ENCODE measurements around the gene ULBP1. TPM values are rescaled to one million over a fixed set of nuclear protein-coding genes. Genes with fewer than 3 reads are reported as not detected.
"Not testable (repeated sequence)": the region's sequence is repeated elsewhere in the genome, so short reads cannot be mapped to it uniquely, and the experiment has no call there.

ULBP1 gene
- total RNA-seq, 1 experiment from 2014 or later, result 3.1 TPM

GRCh38 chr6:149925253-149925973, 38.3 kb upstream of the ULBP1 start:
- Histone ChIP-seq H3K4me3 (ENCODE audit: low read depth in 2 of 2, low read length in 2 of 2) (peak overlapping the region; percentile 48 to 67), H3K9me3 (ENCODE audit: control insufficient read depth, insufficient read depth, low read depth, low read length) (no peaks in the 10 kb centered on the region), H3K36me3 (ENCODE audit: control insufficient read depth, insufficient read depth, low read length) (no peaks in the 10 kb centered on the region), H3K27me3 (ENCODE audit: control insufficient read depth, insufficient read depth, low read length) (0 out of 2 replicates have a peak, but pooled peaks cover 3% of the 10 kb centered on the region), H3K4me1 (ENCODE audit: control insufficient read depth, insufficient read depth, low read length) (0 out of 2 replicates have a peak, but pooled peaks cover 3% of the 10 kb centered on the region), H3K27ac (ENCODE audit: low read length) (peak overlapping the region; percentile 70)
- in situ Hi-C loops (cut with HindIII; ENCODE audit: low pct_unique_long_range_greater_than_20kb, low sequenced_read_pairs), result no loop called here
- intact Hi-C loops (cut with micrococcal nuclease; ENCODE audit: unreplicated experiment), result loop anchor here (10.0 kb wide), 1 partner anchor 61 kb away; the partner anchor contains the start of gene LRP11
- ATAC-seq (peak; percentile 36), DNase-seq (ENCODE audit: low read depth, low spot score) (no peak)
- ChIA-PET POLR2A (no interaction called here), CTCF (interaction anchor here (1.2 kb wide), 1 partner anchor 87 kb away, joined by 4 read pairs; no protein-coding TSS in a partner anchor)
- BruUV-seq (replicated peaks), result no TSS peak
- TF ChIP-seq REST (IDR thresholded peaks at IDR 0.05; ENCODE audit: insufficient read depth in 1 of 2, low read depth in 2 of 2, low read length in 1 of 2) (no peak), POLR2AphosphoS5 (IDR thresholded peaks at IDR 0.05; ENCODE audit: low read depth, low read length) (no peak), TCF7L2 (IDR thresholded peaks at IDR 0.05; ENCODE audit: low read depth, low read length) (no peak), CTCF (IDR thresholded peaks at IDR 0.05) (no peak), SIN3A (IDR thresholded peaks at IDR 0.05; ENCODE audit: borderline replicate concordance, insufficient read depth, low read depth, low read length) (no peak)

GRCh38 chr6:149925974-149926777, 37.6 kb upstream of the ULBP1 start:
- POLR2A ChIA-PET, result no interaction called here
- CTCF ChIA-PET, result no interaction called here
- ATAC-seq (peak; percentile 91), DNase-seq (ENCODE audit: low read depth, low spot score) (peak; percentile 56)
- BruUV-seq (replicated peaks), result no TSS peak
- H3K4me1 ChIP-seq (ENCODE audit: control insufficient read depth, insufficient read depth, low read length), result 0 out of 2 replicates have a peak, but pooled peaks cover 3% of the 10 kb centered on the region
- in situ Hi-C loops (cut with HindIII; ENCODE audit: low pct_unique_long_range_greater_than_20kb, low sequenced_read_pairs), result no loop called here
- TF ChIP-seq TCF7L2 (IDR thresholded peaks at IDR 0.05; ENCODE audit: low read depth, low read length) (no peak), POLR2AphosphoS5 (IDR thresholded peaks at IDR 0.05; ENCODE audit: low read depth, low read length) (0 out of 2 replicates have a peak, but pooled peaks have one; percentile 14), CTCF (IDR thresholded peaks at IDR 0.05) (peak; percentile 97), REST (IDR thresholded peaks at IDR 0.05; ENCODE audit: insufficient read depth in 1 of 2, low read depth in 2 of 2, low read length in 1 of 2) (no peak)
- H3K9me3 ChIP-seq (ENCODE audit: control insufficient read depth, insufficient read depth, low read depth, low read length), result no peaks in the 10 kb centered on the region
- no peaks in the 10 kb centered on the region for H3K36me3 ChIP-seq (ENCODE audit: control insufficient read depth, insufficient read depth, low read length)
- intact Hi-C loops (cut with micrococcal nuclease; ENCODE audit: unreplicated experiment), result loop anchor here (2.0 to 10.0 kb wide), 3 partner anchors 61 to 203 kb away; partner anchors contain the start of gene LRP11
- peak overlapping the region; percentile 70 for H3K27ac ChIP-seq (ENCODE audit: low read length)
- H3K27me3 ChIP-seq (ENCODE audit: control insufficient read depth, insufficient read depth, low read length), result peaks cover 6% of the 10 kb centered on the region; the same call in 1 of the 2 replicates
- H3K4me3 ChIP-seq (ENCODE audit: low read depth in 2 of 2, low read length in 2 of 2), result peak overlapping the region; percentile 48 to 67

GRCh38 chr6:149927025-149927424, 36.7 kb upstream of the ULBP1 start:
- H3K4me3 ChIP-seq (ENCODE audit: low read depth in 2 of 2, low read length in 2 of 2); H3K27me3 ChIP-seq (ENCODE audit: control insufficient read depth, insufficient read depth, low read length); ATAC-seq; H3K36me3 ChIP-seq (ENCODE audit: control insufficient read depth, insufficient read depth, low read length); POLR2A ChIA-PET; DNase-seq (ENCODE audit: low read depth, low spot score); BruUV-seq (replicated peaks); CTCF ChIA-PET; H3K9me3 ChIP-seq (ENCODE audit: control insufficient read depth, insufficient read depth, low read depth, low read length); H3K4me1 ChIP-seq (ENCODE audit: control insufficient read depth, insufficient read depth, low read length); in situ Hi-C loops (cut with HindIII; ENCODE audit: low pct_unique_long_range_greater_than_20kb, low sequenced_read_pairs); H3K27ac ChIP-seq (ENCODE audit: low read length): not testable (repeated sequence)
- intact Hi-C loops (cut with micrococcal nuclease; ENCODE audit: unreplicated experiment), result loop anchor here (2.0 to 10.0 kb wide), 3 partner anchors 62 to 204 kb away; partner anchors contain the start of gene LRP11
